GM18868 (cell line): ENCODE results near the gene DPYD.
A peak's percentile ranks its signal among the peaks of the same experiment; 100 is the strongest.

Experiments used
- ATAC-seq: cut with Tn5 transposase; IDR thresholded peaks from one replicate; pipeline ENCODE4 v1.9.1; 2021; ENCODE audit warnings: mild to moderate bottlenecking, moderate library complexity; ENCODE audit not compliant: unreplicated experiment

DPYD gene

GRCh38 chr1:97166626-97167025 is 754.2 kb downstream of the DPYD start:
- ATAC-seq = no peak

- peak; percentile 66 for ATAC-seq
These were observed 756.6 kb downstream of the DPYD start for GRCh38 chr1:97164276-97164639.

- ATAC-seq = peak; percentile 35
These were observed 757.1 kb downstream of the DPYD start for GRCh38 chr1:97163591-97164275.

- ATAC-seq = no peak
These were observed 760.0 kb downstream of the DPYD start for GRCh38 chr1:97160818-97161217.

- peak; percentile 76 for ATAC-seq
These were observed 761.5 kb downstream of the DPYD start for GRCh38 chr1:97159342-97159741.

- peak; percentile 21 for ATAC-seq
These were observed 762.1 kb downstream of the DPYD start for GRCh38 chr1:97158691-97159096.

GRCh38 chr1:97157991-97158390 is 762.8 kb downstream of the DPYD start:
- no peak for ATAC-seq

- ATAC-seq = no peak
These were observed 769.2 kb downstream of the DPYD start for GRCh38 chr1:97151651-97152050.

GRCh38 chr1:97145321-97145956 is 775.4 kb downstream of the DPYD start:
- ATAC-seq = no peak

- ATAC-seq = no peak
These were observed 776.3 kb downstream of the DPYD start for GRCh38 chr1:97144527-97144926.

GRCh38 chr1:97143236-97143882 is 777.5 kb downstream of the DPYD start:
- no peak for ATAC-seq

GRCh38 chr1:97140611-97141010 is 780.2 kb downstream of the DPYD start:
- ATAC-seq = no peak

GRCh38 chr1:97139512-97139911 is 781.3 kb downstream of the DPYD start:
- no peak for ATAC-seq

GRCh38 chr1:97138515-97139032 is 782.3 kb downstream of the DPYD start:
- peak; percentile 71 for ATAC-seq

GRCh38 chr1:97137862-97138514 is 782.8 kb downstream of the DPYD start:
- peak; percentile 100 for ATAC-seq

GRCh38 chr1:97136996-97137395 is 783.8 kb downstream of the DPYD start:
- no peak for ATAC-seq

- ATAC-seq = no peak
These were observed 784.9 kb downstream of the DPYD start for GRCh38 chr1:97135972-97136371.

GRCh38 chr1:97128426-97128825 is 792.4 kb downstream of the DPYD start:
- no peak for ATAC-seq

GRCh38 chr1:97123717-97124431 is 797.0 kb downstream of the DPYD start:
- ATAC-seq = no peak

GRCh38 chr1:97120806-97121205 is 800.0 kb downstream of the DPYD start:
- no peak for ATAC-seq
